ENCODE results near the gene BAD. TPM values are rescaled to one million over a fixed set of nuclear protein-coding genes. Genes with fewer than 3 reads are reported as not detected.
"Not testable (repeated sequence)": the region's sequence is repeated elsewhere in the genome, so short reads cannot be mapped to it uniquely, and the experiment has no call there.

Gene BAD
- total RNA-seq, 1 donor from 2014 or later = 46.9 TPM

GRCh38 chr11:64317325-64317960, 33.0 kb upstream of the BAD start, which contains the start of gene TRMT112:
Gene TRMT112, minus strand, starts transcription at chr11:64317559. Its CDS starts 33 bp downstream, at chr11:64317526.
- Mint-ChIP-seq H3K27me3 (no peaks in the 10 kb centered on the region), H3K9me3 (ENCODE audit: low read depth) (no peaks in the 10 kb centered on the region), H3K4me1 (ENCODE audit: low read depth) (peaks cover 11% of the 10 kb centered on the region), H3K4me3 (ENCODE audit: low read depth) (peak within 1 kb of the TSS; percentile 92), H3K36me3 (ENCODE audit: insufficient read depth) (peaks cover 10% of the 10 kb centered on the region), H3K27ac (peak within 1 kb of the TSS; percentile 100)
- TF ChIP-seq, protein P1, sequence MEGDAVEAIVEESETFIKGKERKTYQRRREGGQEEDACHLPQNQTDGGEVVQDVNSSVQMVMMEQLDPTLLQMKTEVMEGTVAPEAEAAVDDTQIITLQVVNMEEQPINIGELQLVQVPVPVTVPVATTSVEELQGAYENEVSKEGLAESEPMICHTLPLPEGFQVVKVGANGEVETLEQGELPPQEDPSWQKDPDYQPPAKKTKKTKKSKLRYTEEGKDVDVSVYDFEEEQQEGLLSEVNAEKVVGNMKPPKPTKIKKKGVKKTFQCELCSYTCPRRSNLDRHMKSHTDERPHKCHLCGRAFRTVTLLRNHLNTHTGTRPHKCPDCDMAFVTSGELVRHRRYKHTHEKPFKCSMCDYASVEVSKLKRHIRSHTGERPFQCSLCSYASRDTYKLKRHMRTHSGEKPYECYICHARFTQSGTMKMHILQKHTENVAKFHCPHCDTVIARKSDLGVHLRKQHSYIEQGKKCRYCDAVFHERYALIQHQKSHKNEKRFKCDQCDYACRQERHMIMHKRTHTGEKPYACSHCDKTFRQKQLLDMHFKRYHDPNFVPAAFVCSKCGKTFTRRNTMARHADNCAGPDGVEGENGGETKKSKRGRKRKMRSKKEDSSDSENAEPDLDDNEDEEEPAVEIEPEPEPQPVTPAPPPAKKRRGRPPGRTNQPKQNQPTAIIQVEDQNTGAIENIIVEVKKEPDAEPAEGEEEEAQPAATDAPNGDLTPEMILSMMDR (IDR thresholded peaks at IDR 0.05; ENCODE audit: unreplicated experiment) = peak; percentile 1
- DNase-seq (ENCODE audit: low spot score, unreplicated experiment) = peak; percentile 80

DNA sequence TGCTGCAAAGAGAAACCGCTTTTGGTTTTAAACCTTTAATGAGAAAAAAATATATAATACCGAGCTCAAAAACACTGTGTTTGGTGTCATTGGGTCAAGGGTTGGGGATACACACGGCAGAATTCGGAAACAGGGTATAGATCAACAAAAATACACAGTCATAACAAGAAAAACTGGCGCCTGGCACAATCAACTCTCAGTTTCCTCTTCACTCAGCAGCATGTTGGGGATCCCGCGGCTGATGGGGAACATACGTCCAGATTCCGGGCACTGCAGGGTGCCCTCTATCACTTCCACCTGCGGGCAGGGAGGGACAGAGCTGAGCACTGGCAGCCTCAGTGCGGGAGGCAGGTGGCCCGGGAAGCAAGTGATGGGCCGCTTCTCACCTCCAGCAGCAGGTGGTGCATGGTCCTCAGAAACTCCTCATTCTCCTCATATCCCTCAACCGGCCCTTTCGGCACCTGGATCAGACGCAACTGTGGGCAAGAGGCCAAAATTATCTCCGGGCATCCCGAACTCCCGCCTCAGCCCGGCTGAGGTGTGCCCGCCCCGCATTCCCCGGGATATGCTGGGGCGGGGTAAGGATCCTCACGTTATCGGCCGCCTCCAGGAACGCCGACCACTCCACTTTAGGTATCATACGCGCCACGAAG, 32.3 kb upstream of the BAD start:
- TF ChIP-seq, protein P1 (IDR thresholded peaks at IDR 0.05; ENCODE audit: unreplicated experiment) = no peak
- no peaks in the 10 kb centered on the region for H3K27me3 Mint-ChIP-seq
- DNase-seq (ENCODE audit: low spot score, unreplicated experiment) = no peak
- peaks cover 11% of the 10 kb centered on the region for H3K4me1 Mint-ChIP-seq (ENCODE audit: low read depth)
- no peaks in the 10 kb centered on the region for H3K9me3 Mint-ChIP-seq (ENCODE audit: low read depth)
- peaks cover 10% of the 10 kb centered on the region for H3K36me3 Mint-ChIP-seq (ENCODE audit: insufficient read depth)
- H3K27ac Mint-ChIP-seq = peak overlapping the region; percentile 100
- H3K4me3 Mint-ChIP-seq (ENCODE audit: low read depth) = peak overlapping the region; percentile 92

GRCh38 chr11:64315667-64316526, 31.4 kb upstream of the BAD start:
- Mint-ChIP-seq H3K4me3 (ENCODE audit: low read depth) (peak overlapping the region; percentile 92), H3K4me1 (ENCODE audit: low read depth) (peaks cover 11% of the 10 kb centered on the region)
- H3K9me3 Mint-ChIP-seq (ENCODE audit: low read depth); DNase-seq (ENCODE audit: low spot score, unreplicated experiment); H3K27ac Mint-ChIP-seq; H3K27me3 Mint-ChIP-seq; H3K36me3 Mint-ChIP-seq (ENCODE audit: insufficient read depth): not testable (repeated sequence)

DNA sequence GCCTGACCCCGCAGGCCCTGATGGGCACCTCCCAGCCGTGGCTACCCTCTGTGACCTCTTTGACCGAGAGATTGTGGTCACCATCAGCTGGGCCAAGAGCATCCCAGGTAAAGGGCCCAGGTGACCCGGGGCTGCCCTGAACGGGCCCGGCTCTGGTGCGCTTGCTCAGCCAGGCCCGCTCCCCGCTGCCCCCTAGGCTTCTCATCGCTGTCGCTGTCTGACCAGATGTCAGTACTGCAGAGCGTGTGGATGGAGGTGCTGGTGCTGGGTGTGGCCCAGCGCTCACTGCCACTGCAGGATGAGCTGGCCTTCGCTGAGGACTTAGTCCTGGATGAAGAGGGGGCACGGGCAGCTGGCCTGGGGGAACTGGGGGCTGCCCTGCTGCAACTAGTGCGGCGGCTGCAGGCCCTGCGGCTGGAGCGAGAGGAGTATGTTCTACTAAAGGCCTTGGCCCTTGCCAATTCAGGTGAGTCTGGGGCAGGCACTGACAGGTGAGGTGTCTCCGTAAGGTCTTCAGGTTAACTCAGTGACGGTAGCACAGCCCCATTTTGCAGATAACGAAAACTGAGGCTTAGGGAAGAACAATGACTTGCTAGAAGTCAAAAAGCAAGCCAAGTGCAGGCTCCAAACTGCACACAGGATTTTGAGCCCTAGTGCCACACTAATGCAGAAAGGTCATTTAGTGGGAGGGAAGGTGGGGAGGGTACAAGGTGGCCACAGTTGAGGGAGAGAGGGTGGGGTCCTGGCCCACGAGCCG, 30.5 kb upstream of the BAD start:
- Mint-ChIP-seq H3K4me1 (ENCODE audit: low read depth) (peaks cover 11% of the 10 kb centered on the region), H3K27me3 (no peaks in the 10 kb centered on the region), H3K27ac (no peak overlapping the region), H3K9me3 (ENCODE audit: low read depth) (no peaks in the 10 kb centered on the region), H3K36me3 (ENCODE audit: insufficient read depth) (peaks cover 5% of the 10 kb centered on the region), H3K4me3 (ENCODE audit: low read depth) (peak overlapping the region; percentile 41)
- TF ChIP-seq, protein P1 (IDR thresholded peaks at IDR 0.05; ENCODE audit: unreplicated experiment) = no peak
- no peak for DNase-seq (ENCODE audit: low spot score, unreplicated experiment)

DNA sequence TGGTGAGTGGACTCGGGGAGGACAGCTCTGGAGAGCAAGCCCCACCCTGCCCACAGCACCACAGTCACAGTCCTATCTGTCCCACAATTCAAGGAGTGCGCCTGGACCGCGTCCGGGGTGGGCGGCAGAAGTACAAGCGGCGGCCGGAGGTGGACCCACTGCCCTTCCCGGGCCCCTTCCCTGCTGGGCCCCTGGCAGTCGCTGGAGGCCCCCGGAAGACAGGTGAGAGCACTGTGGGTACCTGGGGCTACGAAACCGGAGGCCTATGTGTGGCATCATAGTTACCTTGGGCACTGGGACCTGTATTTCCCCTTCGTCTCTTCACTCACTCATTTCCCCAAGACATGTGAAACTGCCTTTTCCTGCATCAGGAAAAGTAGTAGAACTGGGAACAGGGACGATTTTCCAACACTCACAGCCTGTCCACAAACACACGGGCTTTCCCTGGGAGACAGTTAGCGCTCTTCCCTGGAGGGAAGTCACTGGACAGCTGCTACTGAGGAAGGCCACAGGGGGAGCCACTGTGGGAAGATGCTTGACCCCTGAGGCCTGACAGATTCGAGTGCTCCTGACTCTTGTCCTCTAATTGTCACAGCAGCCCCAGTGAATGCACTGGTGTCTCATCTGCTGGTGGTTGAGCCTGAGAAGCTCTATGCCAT, 29.8 kb upstream of the BAD start:
- no peaks in the 10 kb centered on the region for H3K9me3 Mint-ChIP-seq (ENCODE audit: low read depth)
- TF ChIP-seq, protein P1 (IDR thresholded peaks at IDR 0.05; ENCODE audit: unreplicated experiment) = no peak
- no peak overlapping the region for H3K4me3 Mint-ChIP-seq (ENCODE audit: low read depth)
- peaks cover 5% of the 10 kb centered on the region for H3K36me3 Mint-ChIP-seq (ENCODE audit: insufficient read depth)
- DNase-seq (ENCODE audit: low spot score, unreplicated experiment) = no peak
- no peaks in the 10 kb centered on the region for H3K27me3 Mint-ChIP-seq
- peaks cover 11% of the 10 kb centered on the region for H3K4me1 Mint-ChIP-seq (ENCODE audit: low read depth)
- H3K27ac Mint-ChIP-seq = no peak overlapping the region
